A204.1 (cell line): ENCODE results near the gene ALG11.
"Not testable (repeated sequence)": the region's sequence is repeated elsewhere in the genome, so short reads cannot be mapped to it uniquely, and the experiment has no call there.

ENCODE experiments used
- FAIRE-seq: peaks from 2 replicates; lab custom pipeline; 2012; peaks lifted over from hg19 to GRCh38; lab: Jason Lieb, UNC

ALG11 gene, protein sequence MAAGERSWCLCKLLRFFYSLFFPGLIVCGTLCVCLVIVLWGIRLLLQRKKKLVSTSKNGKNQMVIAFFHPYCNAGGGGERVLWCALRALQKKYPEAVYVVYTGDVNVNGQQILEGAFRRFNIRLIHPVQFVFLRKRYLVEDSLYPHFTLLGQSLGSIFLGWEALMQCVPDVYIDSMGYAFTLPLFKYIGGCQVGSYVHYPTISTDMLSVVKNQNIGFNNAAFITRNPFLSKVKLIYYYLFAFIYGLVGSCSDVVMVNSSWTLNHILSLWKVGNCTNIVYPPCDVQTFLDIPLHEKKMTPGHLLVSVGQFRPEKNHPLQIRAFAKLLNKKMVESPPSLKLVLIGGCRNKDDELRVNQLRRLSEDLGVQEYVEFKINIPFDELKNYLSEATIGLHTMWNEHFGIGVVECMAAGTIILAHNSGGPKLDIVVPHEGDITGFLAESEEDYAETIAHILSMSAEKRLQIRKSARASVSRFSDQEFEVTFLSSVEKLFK

DNA sequence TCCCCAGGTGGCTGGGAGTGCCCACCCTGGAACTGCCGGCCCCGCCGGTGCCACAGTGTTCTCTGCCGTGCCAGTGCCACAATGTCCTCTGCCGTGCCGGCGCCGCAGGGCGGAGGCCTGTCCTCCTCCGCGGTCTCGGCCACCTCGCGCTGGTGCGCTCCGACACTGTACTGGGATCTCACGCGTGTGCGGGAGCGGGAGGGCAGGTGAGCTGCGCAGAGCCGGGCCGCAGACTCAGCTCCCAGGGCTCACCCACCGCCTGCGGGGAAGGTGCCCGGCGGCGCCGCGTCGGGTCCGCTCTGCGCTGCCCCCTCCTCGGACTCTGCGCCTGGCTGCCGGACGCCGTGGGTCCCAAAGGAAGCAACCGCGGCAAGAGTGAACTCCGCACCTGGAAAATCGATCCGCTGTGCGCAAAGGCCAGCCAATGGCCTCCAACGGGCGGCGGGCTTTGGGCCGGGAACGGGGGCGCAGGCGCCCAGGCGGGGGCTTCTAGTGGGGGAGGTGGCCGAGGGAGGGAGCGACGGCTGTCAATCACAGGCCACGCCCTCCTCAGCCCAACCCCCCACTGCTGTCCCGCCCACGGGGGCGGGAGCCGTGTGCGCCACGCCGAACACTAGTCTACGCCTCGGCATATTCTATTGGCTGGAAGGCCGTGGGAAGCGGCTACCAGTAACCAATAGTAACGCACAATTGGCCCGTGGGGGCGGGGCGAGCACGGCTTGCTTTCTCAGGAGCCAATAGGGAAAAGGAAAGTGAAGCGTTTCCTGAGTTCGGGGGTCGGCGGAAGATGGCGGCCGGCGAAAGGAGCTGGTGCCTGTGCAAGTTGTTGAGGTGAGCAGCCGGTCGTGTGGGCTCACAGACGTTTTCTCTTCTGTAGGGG is at the start of gene ALG11:
TSS of gene ALG11 (plus strand) at position 767 of the 880 bp plus-strand sequence. CDS start at position 788, 21 bp downstream.
- FAIRE-seq = peak; percentile 97

DNA sequence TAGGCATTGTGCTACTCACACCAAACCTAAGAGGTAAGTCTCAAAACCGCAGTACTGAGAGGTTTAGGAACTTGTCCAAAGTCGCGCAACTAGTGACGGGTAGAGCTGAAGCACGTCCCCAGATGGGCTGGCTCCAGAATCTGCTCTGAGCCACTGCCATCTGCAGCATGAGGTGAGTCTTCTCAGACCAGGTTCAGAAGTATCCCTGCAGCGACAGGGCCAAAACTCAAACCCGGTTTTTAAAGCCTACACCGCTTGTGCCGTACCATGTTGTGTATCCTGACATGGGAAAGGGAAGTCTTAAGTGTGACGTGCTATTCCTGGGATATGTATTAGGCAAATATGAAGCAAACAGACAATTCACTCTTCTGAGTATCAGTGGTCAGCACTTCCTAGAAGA is 46.0 kb upstream of the ALG11 start:
- no peak for FAIRE-seq

DNA sequence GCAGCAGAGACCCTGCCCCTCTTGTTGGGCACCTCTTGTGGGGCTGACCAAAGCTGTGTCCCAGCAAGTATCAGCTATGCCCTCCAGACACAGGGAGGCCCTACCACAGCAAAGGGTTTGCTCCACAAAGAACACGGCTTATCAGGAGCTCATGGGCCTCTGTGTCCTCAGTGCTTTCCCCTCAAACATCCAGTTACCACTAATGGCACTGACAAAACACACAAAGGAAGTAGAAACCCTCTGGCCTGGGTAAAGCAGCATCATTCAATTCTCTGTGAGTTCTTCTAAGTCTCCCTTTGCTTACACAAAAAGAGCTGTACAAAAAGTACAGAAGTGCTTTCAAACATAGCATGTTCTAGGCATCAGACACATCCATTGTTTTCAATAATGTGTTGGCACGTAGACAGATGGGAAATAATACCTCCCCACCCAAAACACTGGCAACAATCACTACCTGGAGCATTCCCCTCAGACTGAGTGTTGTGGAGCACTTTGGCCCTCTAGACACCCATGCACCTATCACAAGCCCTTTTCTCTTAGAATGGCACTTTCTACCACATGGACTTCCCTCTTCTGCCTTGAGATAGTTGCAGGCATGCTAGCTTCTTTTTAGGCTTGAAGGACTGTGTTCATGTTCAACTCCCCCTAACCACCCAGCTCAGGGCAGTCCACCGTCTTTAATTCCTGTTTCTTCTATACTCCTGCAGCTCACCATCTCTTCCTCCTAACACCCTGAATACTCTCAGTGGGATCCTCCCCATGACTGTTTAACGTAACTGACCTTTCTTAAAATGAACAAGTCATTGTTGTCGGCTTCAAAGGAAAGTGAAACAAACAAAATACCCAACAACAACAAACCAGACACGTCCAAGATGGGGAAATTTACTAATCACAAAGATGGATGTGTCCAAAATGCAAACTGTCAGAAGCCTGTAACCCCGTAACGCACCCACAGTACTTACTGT is 44.4 kb upstream of the ALG11 start:
- no peak for FAIRE-seq

DNA sequence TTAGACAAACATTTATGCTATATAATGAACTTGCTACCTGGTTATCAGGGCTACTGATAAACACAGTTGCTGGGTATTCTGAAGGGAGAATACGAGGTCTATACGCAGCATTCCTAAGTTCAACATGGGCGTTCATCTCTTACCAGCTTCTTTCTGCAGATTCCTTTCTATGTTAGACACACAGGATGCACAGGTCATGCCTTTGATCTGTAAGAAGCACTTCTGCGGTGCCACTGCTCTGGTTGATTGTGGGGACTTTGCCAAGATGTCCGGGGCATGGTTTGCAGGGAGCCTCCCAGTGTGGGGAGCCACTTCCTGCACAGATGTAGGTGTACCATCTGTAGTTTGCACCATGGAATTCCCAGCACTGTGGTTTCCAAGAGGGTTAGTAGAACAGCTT is 41.8 kb upstream of the ALG11 start:
- FAIRE-seq = no peak

DNA sequence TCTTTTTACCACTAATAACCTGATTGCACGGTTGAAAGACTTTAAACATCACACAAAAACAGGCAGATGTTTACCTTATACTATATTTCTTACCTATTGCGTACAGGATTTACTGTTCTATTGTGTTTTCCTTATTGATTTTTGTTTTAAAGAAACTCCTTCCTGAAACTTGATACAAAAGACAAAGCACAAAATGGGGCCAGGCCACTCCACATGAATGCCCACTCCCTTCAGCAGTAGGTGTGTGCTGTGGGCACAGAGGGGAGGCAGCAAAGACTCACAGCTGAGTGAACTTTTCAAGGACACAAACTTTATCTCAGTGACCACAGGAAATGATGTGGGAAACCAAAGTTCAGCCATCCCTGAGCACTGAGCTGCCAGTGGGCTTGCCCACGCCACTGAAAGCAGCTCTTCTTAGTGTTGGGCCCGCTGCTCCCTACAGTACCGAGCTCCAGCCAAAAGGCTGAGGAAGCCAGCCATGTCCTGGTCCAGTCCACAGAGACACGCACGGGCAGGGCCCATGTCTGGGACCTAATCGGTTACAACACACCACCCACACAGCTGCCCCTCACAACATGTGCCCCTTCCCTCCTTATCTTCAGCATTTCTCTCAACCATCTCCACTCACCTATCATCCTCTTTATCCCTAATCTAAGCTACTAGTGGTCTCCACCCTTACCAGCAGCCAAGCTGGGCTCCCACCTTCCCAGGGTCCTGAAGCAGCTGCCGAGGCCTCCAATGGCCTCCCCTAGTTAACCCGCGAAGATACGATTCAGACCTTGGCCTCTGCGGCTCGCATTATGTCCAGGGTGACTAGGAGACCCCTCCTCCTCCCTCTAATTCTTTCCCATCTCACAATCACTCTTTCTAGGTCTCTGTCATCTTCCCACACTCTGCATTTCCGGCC is 40.4 kb upstream of the ALG11 start:
- no peak for FAIRE-seq

DNA sequence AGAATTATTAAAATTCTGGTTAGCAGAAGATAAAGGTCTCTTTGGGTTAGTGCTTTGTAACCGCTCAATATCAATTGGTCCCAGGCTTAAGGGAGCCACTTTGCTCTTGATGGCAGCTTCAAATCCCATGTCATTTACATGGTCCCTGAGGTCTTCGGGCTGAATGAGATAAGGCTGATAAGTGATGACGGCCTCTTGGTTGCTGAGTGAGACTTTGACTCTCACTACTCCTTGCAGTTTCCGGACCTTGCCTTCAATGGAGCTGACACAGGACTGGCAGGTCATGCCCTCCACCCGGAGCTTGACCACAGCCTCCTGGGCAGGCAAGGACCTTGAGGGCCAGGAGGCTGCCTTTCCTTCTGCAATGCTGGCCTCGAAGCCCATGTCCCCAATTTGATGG is 37.7 kb upstream of the ALG11 start:
- FAIRE-seq = no peak

DNA sequence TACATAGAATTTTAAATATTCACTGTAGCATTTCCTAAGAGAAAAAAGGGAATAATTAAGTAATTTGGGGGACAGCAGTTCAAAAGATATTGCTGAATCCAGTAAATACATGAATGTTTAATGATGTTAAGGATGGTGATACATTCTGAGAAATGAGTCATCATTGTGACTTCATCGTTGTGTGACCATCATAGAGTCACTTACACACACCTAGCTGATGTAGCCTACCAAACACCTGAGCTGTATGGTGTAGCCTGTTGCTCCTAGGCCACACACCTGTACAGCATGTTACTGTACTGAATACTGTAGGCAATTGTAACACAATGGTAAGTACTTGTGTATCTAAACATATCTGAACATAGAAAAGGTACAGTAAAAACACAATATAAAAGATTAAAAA is 35.8 kb upstream of the ALG11 start:
- no peak for FAIRE-seq

DNA sequence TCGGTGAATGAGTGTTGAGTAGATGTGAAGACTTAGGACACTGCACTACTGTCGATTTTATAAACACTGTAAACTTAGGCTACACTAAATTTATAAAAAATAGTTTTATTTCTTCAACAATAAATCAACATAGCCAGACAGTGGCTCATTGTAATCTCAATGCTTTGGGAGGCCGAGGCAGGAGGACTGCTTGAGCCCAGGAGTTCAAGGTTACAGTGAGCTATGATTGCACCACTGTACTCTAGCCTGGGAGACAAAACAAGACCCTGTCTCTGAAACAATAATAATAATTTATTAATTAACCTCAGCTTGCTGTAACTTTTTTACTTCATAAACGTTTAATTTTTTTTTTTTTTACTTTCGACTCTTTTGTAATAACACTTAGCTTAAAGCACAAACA is 35.3 kb upstream of the ALG11 start:
- FAIRE-seq = no peak

DNA sequence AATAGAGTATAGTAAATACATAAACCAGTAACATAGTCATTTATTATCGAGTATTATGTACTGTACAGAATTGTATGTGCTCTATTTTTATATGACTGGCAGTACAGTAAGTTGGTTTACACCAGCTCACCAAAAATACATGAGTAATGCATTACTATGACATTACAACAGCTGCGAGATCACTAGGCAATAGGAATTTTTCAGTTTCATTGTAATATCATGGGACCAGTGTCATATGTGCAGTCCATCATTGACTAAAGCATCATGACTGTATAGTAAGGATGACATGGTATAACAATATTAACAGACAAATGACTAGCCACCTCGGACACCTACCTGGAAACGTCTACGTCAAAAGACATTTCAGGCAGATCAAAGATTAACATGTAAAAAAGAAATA is 34.6 kb upstream of the ALG11 start:
- FAIRE-seq = no peak

DNA sequence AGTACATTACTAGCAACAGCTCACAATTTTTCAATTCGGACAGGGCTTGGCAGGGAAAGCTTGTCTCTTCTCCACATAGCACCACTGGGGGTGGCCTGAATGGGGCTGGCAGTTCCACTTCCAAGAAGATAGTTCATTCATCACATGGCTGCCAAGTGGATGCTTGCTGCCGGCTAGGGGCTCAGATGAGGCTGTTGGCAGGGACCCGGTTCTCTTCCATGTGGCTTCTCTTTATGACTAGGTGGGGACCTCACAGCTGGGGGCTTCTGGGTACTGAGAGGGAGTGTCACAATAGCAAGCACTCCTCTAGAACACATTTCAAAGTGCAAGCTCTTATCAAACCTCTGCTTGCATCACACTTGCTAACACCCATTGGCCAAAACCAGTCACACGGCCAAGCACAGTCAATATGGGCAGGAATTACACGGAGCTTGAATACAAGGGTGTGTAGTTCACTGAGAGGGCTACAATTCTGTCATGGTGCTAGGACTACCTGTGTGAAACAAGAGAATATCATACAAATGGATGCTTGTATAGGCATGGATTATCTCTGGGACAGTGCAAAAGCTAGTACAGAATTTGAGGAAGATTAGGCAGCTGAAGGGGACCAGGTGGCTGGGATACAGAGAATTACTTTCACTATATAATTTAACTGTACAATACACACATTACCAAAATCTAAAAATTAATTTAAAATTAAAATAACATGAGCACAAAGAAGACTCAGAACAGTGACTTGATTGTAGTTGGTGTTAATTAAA is 33.2 kb upstream of the ALG11 start:
- peak; percentile 21 for FAIRE-seq

DNA sequence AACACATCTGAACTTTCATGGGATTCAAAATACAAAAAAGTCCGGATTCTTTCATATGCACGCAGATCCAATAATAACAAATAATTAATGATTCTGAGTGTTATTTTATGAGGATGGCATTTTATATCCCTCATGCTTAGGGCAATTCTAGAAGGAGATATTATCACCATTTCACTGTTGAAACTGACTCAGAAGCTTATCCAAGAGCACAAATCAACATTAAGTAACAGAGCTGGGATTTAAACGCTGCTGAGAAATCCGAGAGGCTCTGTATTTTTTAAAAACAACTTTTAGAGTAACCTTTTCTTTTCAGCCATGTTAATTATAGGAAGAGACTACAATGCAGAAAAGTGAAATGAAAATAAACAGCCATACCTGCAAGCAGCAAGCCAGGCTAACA is 31.3 kb upstream of the ALG11 start:
- FAIRE-seq = no peak

DNA sequence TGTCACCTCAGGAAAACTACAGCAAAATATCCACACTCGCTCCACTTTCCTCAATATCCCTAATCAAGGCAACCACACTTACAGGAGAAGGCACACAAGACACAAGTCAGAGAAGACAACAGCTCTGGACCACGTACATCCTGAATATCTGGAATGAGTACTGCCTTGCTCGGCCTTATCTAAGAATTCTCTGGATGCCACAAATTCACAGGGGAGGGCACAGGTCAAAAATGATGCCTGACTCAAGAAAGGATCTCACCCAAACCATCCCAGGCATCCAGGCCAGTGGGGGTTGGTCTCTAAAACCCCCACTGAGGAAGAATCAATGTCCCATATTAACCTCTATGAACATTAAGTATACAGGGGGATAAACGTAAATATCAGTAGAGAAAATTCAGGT is 30.8 kb upstream of the ALG11 start:
- FAIRE-seq = no peak

DNA sequence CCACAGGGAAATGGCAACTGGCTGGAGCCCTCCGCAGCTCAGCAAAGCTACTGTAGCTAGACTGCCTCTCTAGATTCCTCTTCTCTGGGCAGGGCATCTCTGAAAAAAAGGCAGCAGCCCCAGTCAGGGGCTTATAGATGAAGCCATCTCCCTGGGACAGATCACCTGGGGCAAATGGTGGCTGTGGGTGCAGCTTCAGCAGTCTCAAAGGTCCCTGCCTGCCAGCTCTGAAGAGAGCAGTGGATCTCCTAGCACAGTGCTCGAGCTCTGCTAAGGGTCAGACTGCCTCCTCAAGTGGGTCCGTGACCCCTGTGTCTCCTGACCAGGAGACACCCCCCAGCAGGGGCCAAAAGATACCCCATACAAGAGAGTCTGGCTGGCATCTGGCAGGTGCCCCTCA is 28.9 kb upstream of the ALG11 start:
- not testable (repeated sequence) for FAIRE-seq

DNA sequence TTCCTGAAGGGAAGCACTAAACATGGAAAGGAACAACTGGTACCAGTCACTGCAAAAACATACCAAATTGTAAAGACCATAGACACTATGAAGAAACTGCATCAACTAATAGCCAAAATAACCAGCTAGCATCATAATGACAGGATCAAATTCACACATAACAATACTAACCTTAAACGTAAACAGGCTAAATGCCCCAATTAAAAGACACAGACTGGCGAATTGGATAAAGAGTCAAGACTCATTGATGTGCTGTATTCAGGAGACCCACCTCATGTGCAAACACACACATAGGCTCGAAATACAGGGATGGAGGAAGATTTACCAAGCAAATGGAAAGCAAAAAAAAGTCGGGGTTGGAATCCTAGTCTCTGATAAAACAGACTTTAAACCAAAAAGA is 27.3 kb upstream of the ALG11 start:
- not testable (repeated sequence) for FAIRE-seq

DNA sequence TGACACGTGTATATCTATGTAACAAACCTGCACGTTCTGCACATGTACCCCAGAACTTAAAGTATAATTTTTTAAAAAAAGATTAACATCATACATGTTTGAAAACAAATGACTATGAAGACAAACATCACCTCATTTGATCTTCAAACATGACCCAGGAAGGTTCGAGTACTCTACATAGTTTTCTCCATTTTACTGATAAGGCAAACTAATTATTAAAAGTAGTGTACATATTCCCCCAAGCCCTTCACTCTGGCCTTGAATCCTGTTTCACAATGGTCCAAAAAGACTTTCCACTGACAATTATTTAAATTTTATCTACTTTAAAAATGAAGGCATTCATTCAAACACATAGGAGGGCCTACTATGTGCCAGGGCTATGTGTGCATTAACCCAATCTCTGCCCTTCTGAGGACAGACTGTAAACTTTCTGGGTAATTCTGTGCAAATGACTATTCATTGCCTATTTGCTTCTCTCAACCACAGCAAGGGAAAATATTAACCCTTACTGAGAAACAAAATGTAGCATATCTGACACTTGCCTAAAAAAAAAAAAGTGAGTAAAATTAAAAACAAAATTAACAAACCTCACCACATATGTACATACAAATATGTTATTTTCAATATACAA is 23.1 kb upstream of the ALG11 start:
- no peak for FAIRE-seq

DNA sequence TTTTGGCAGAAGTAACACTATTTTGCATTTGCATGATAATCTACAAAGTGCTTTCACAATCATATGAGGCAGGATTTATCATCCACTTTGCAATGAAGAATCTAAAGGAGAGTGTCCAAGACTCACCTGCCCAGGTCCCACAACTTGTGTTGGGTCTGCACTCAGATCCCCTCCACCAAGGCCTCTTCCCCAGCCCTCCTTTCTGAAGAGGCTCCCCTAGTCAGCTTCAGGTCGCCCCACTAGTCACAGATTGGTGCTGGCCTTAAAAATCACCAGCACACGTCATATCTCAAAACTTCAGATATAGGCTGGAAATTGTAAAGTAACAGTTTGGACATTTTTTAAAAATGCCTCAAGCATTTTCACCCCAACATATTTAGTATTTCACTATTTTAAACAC is 18.5 kb upstream of the ALG11 start:
- FAIRE-seq = no peak

DNA sequence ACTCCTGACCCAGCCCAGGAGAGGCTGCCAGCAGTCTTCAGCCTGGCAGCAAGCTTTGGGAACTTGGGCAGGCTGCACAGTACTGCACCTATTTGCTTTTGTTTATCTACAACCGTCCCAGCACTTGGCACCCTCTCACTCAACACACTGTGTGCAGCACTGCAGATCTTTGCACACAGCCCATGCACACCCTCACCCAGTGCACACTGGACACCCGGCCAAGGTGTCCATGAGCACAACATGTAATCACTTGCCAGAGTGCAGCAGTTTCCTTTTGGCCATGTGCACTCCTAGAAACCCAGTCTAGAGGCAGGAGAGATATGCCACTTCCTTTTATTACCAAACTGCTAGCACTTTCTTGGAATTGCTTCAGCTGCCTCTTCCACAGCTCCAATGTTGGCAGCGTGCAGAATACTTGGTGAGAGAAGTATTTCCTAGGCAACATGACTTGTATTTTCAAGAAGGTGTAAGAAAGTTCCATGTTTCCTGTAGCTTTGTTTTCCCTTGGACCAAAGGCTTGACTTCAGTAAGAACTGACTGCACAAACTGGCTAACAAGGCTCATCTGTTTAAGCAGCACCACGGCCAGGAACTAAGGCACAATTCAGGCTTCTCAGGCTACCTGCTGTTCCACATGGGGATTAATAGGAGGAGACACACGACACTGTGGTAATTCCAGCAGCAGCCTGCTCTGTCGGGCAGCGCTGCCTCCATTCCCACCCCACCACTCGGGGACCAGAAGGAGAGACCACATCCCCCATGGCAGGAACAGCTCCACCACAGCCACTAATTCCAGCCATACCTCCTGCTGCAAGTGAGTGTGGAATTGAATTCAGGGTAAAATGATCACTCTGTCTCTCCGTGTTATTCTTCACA is 16.3 kb upstream of the ALG11 start:
- no peak for FAIRE-seq

DNA sequence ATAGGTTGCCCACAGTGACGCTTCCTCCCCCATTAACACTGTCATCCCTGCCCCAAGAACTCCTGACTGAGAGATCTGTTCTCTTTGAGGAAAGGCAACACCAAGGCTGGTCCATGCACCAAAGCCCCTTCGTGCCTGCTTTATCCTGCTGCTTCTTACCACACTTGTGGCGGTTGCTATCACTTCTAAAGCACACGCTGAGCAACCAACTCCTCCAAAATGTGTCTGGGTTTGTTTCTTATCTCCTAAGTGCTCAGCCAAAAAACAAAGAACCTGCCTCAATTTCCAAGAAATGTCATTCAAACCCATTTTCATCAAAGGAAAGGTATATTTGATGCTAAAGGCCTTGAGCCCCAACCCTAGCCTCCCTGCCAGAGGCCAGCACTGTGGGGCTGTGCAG is 15.6 kb upstream of the ALG11 start:
- no peak for FAIRE-seq

DNA sequence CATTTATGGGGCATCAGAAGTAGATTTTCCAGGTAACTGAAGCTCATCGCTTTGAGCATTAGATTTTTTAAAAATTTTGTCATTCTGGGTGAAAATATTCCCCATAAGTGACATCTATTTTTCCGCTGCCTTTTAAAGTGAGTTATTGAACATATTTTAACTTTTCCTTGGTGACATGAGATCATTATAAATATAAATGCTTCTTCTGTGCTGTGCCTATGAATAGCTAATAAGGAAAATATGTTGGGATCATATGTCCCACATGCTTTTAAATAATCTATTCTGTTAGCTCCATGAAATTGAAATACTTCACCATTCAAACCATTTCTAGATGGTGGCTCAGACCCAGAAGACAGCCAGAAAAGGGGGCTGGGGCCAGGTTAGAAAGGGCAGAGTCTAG is 15.0 kb upstream of the ALG11 start:
- FAIRE-seq = no peak
